Mesenchymal stem cell (in vitro differentiated cells and primary cell): ENCODE results near the gene C1orf35.

ENCODE experiments used
- DNase-seq: peaks from one replicate; pipeline ENCODE4 v3.0.0-alpha.2; 2013
- H2AFZ ChIP-seq: one replicate; pipeline ENCODE4 v1.6.1; 2013; ENCODE audit warnings: low read depth, mild to moderate bottlenecking, control low read depth, inconsistent platforms, low read length, moderate library complexity
- H2AK5ac ChIP-seq: 2 replicates; pipeline ENCODE4 v1.6.1; 2013; ENCODE audit warnings: low read length, moderate library complexity, mild to moderate bottlenecking, inconsistent platforms; ENCODE audit not compliant: severe bottlenecking
- H2BK120ac ChIP-seq: one replicate; pipeline ENCODE4 v1.6.1; 2013; ENCODE audit warnings: low read depth, mild to moderate bottlenecking, inconsistent platforms, low read length, moderate library complexity
- H2BK12ac ChIP-seq, 2 experiments: one replicate each; pipeline ENCODE4 v1.6.1; 2013; ENCODE audit warnings: inconsistent platforms in 2 of 2, low read length in 2 of 2, mild to moderate bottlenecking in 2 of 2, moderate library complexity in 2 of 2, control low read depth in 1 of 2
- H2BK15ac ChIP-seq: one replicate; pipeline ENCODE4 v1.6.1; 2013; ENCODE audit warnings: mild to moderate bottlenecking, low read depth, inconsistent platforms; ENCODE audit not compliant: poor library complexity, severe bottlenecking
- H2BK5ac ChIP-seq: 2 replicates; pipeline ENCODE4 v1.6.1; 2013; ENCODE audit warnings: low read depth, mild to moderate bottlenecking, low read length, control low read depth, inconsistent platforms; ENCODE audit not compliant: poor library complexity, severe bottlenecking
- H3K14ac ChIP-seq, 2 experiments: one replicate each; pipeline ENCODE4 v1.6.1; 2013; ENCODE audit warnings: inconsistent platforms in 2 of 2, low read length in 2 of 2, control low read depth in 1 of 2, mild to moderate bottlenecking in 1 of 2, moderate library complexity in 1 of 2
- H3K18ac ChIP-seq, 2 experiments: one replicate each; pipeline ENCODE4 v1.6.1; 2013; ENCODE audit warnings: inconsistent platforms in 2 of 2, low read length in 2 of 2, control low read depth in 1 of 2, low read depth in 1 of 2, mild to moderate bottlenecking in 1 of 2
- H3K23ac ChIP-seq, 2 experiments: one replicate each; pipeline ENCODE4 v1.6.1; 2013; ENCODE audit warnings: inconsistent platforms in 2 of 2, low read length in 2 of 2, mild to moderate bottlenecking in 2 of 2, moderate library complexity in 2 of 2, control low read depth in 1 of 2
- H3K27ac ChIP-seq: 2 replicates; pipeline ENCODE4 v1.5.1; 2013; ENCODE audit warnings: mild to moderate bottlenecking, moderate library complexity, low read length, control low read depth, inconsistent platforms; ENCODE audit not compliant: poor library complexity, severe bottlenecking
- H3K27me3 ChIP-seq, 2 experiments: 2 replicates each; pipeline versions ENCODE4 v1.6.1 to v1.7.0; 2013; ENCODE audit warnings: low read length in 2 of 2, mild to moderate bottlenecking in 2 of 2, moderate library complexity in 2 of 2, control low read depth in 1 of 2, inconsistent platforms in 1 of 2; ENCODE audit not compliant: control insufficient read depth in 1 of 2, insufficient read depth in 1 of 2
- H3K36me3 ChIP-seq, 2 experiments: 2 replicates each; pipeline versions ENCODE4 v1.6.1 to v1.7.0; 2013; ENCODE audit warnings: low read length in 2 of 2, control low read depth in 1 of 2, inconsistent platforms in 1 of 2, low read depth in 1 of 2, mild to moderate bottlenecking in 1 of 2; ENCODE audit not compliant: insufficient read depth in 2 of 2, control insufficient read depth in 1 of 2
- H3K4ac ChIP-seq, 2 experiments: one replicate each; pipeline ENCODE4 v1.6.1; 2013; ENCODE audit warnings: inconsistent platforms in 2 of 2, low read length in 2 of 2, mild to moderate bottlenecking in 2 of 2, moderate library complexity in 2 of 2, control low read depth in 1 of 2, low read depth in 1 of 2
- H3K4me1 ChIP-seq: 2 replicates; pipeline ENCODE4 v1.6.1; 2013; ENCODE audit warnings: low read depth, low read length, control low read depth; ENCODE audit not compliant: control insufficient read depth, insufficient read depth
- H3K4me2 ChIP-seq: 2 replicates; pipeline ENCODE4 v1.6.1; 2013; ENCODE audit warnings: low read length, mild to moderate bottlenecking, inconsistent platforms; ENCODE audit not compliant: poor library complexity, severe bottlenecking
- H3K4me3 ChIP-seq, 2 experiments: 2 replicates each; pipeline versions ENCODE4 v1.5.1 to v1.7.0; 2013; ENCODE audit warnings: low read length in 2 of 2, mild to moderate bottlenecking in 2 of 2, control low read depth in 1 of 2, low read depth in 1 of 2; ENCODE audit not compliant: insufficient read depth in 1 of 2
- H3K79me1 ChIP-seq: replicated peaks from 2 replicates; pipeline ENCODE4 v1.6.1; 2013; ENCODE audit warnings: mild to moderate bottlenecking, control low read depth, low read length, inconsistent platforms; ENCODE audit not compliant: poor library complexity, severe bottlenecking
- H3K9ac ChIP-seq: 2 replicates; pipeline ENCODE4 v1.7.0; 2013; ENCODE audit warnings: mild to moderate bottlenecking, low read length, moderate library complexity
- H3K9me3 ChIP-seq: 2 replicates; pipeline ENCODE4 v1.7.0; 2013; ENCODE audit warnings: mild to moderate bottlenecking, low read length; ENCODE audit not compliant: control insufficient read depth
- H4K8ac ChIP-seq: one replicate; pipeline ENCODE4 v1.6.1; 2013; ENCODE audit warnings: inconsistent platforms, mild to moderate bottlenecking, low read length, moderate library complexity
- H4K91ac ChIP-seq: one replicate; pipeline ENCODE4 v1.6.1; 2013; ENCODE audit warnings: mild to moderate bottlenecking, low read length, inconsistent platforms
- WGBS: methylation state at CpG from one replicate; pipeline ENCODE4 v1.1.7; 2013; ENCODE audit warnings: mixed read lengths; 5-methylcytosine and 5-hydroxymethylcytosine counted together

C1orf35 gene

GRCh38 chr1:228147151-228147693, 44.1 kb upstream of the C1orf35 start:
- no peak overlapping the region for H3K27ac ChIP-seq
- no peak overlapping the region for H2BK12ac ChIP-seq
- no peak overlapping the region for H2BK120ac ChIP-seq
- no peak overlapping the region for H4K8ac ChIP-seq
- no peak overlapping the region for H3K23ac ChIP-seq
- WGBS = 97% methylated on average over 17 of the region's 20 CpGs
- no peak overlapping the region for H3K9ac ChIP-seq
- no peak overlapping the region for H4K91ac ChIP-seq
- H3K79me1 ChIP-seq = peaks cover 44% of the 10 kb centered on the region
- H3K4me2 ChIP-seq = no peak overlapping the region
- H3K36me3 ChIP-seq = peaks cover 36 to 95% of the 10 kb centered on the region in 2 experiments
- H2BK15ac ChIP-seq = no peak overlapping the region
- no peak overlapping the region for H3K14ac ChIP-seq
- H3K27me3 ChIP-seq = no peaks in the 10 kb centered on the region
- peaks cover 54% of the 10 kb centered on the region for H3K4me1 ChIP-seq
- H2AFZ ChIP-seq = no peak overlapping the region
- DNase-seq = no peak
- H3K4ac ChIP-seq = no peak overlapping the region
- no peak overlapping the region for H3K18ac ChIP-seq
- no peak overlapping the region for H2BK5ac ChIP-seq
- no peaks in the 10 kb centered on the region for H3K9me3 ChIP-seq
- H3K4me3 ChIP-seq = no peak overlapping the region
- no peak overlapping the region for H2AK5ac ChIP-seq

GRCh38 chr1:228146417-228147150, 43.5 kb upstream of the C1orf35 start:
- Histone ChIP-seq H4K8ac (no peak overlapping the region), H2BK15ac (no peak overlapping the region), H3K9me3 (no peaks in the 10 kb centered on the region), H3K9ac (no peak overlapping the region), H3K36me3 (peaks cover 36 to 95% of the 10 kb centered on the region in 2 experiments), H3K4me3 (no peak overlapping the region), H2AK5ac (no peak overlapping the region), H3K23ac (no peak overlapping the region), H3K4me2 (no peak overlapping the region), H2AFZ (no peak overlapping the region), H3K18ac (no peak overlapping the region), H3K27ac (no peak overlapping the region), H3K14ac (no peak overlapping the region), H3K4me1 (peaks cover 59% of the 10 kb centered on the region), H2BK12ac (no peak overlapping the region), H3K79me1 (peaks cover 42% of the 10 kb centered on the region), H3K4ac (no peak overlapping the region), H2BK5ac (no peak overlapping the region), H4K91ac (no peak overlapping the region), H2BK120ac (no peak overlapping the region), H3K27me3 (no peaks in the 10 kb centered on the region)
- no peak for DNase-seq
- WGBS = 95% methylated on average over 17 of the region's 18 CpGs

GRCh38 chr1:228145463-228146416, 42.6 kb upstream of the C1orf35 start:
- Histone ChIP-seq H2AFZ (no peak overlapping the region), H3K4me1 (peaks cover 56% of the 10 kb centered on the region), H2AK5ac (no peak overlapping the region), H3K27me3 (no peaks in the 10 kb centered on the region), H3K36me3 (peaks cover 36 to 89% of the 10 kb centered on the region in 2 experiments), H3K4ac (no peak overlapping the region), H4K8ac (no peak overlapping the region), H2BK120ac (no peak overlapping the region), H3K4me3 (no peak overlapping the region), H3K9me3 (no peaks in the 10 kb centered on the region), H2BK15ac (no peak overlapping the region), H2BK5ac (no peak overlapping the region), H3K79me1 (peaks cover 40% of the 10 kb centered on the region), H4K91ac (peak overlapping the region; percentile 67), H2BK12ac (no peak overlapping the region), H3K23ac (no peak overlapping the region), H3K4me2 (no peak overlapping the region), H3K9ac (no peak overlapping the region), H3K14ac (no peak overlapping the region), H3K18ac (no peak overlapping the region), H3K27ac (no peak overlapping the region)
- DNase-seq = no peak
- 96% methylated on average over 31 of the region's 31 CpGs for WGBS

GRCh38 chr1:228144993-228145343, 41.8 kb upstream of the C1orf35 start:
- Histone ChIP-seq H4K91ac (no peak overlapping the region), H3K4me2 (no peak overlapping the region), H3K27me3 (no peaks in the 10 kb centered on the region), H2AK5ac (no peak overlapping the region), H2BK120ac (no peak overlapping the region), H2BK5ac (no peak overlapping the region), H3K27ac (no peak overlapping the region), H3K18ac (no peak overlapping the region), H3K36me3 (peaks cover 36 to 82% of the 10 kb centered on the region in 2 experiments), H3K23ac (no peak overlapping the region), H3K4me3 (no peak overlapping the region), H3K4ac (no peak overlapping the region), H3K9ac (peak overlapping the region; percentile 26), H4K8ac (no peak overlapping the region), H3K9me3 (no peaks in the 10 kb centered on the region), H2AFZ (no peak overlapping the region), H2BK12ac (no peak overlapping the region), H3K4me1 (peaks cover 49% of the 10 kb centered on the region), H2BK15ac (no peak overlapping the region), H3K14ac (no peak overlapping the region), H3K79me1 (peaks cover 39% of the 10 kb centered on the region)
- DNase-seq = no peak
- 92% methylated on average over 7 of the region's 8 CpGs for WGBS
